Activated T-helper 1 cell treated with anti-CD3 and anti-CD28 coated beads, Interleukin-2, amount 50 U/mL, for 16 hours (primary cell): ENCODE results near the gene NLRC5.

Source experiments
- DNase-seq, 2 donors: peaks; one replicate each; pipeline ENCODE4 v3.0.0-alpha.2; 2020; ENCODE audit warnings: low read depth in 1 of 2, low spot score in 1 of 2

NLRC5 gene

DNA sequence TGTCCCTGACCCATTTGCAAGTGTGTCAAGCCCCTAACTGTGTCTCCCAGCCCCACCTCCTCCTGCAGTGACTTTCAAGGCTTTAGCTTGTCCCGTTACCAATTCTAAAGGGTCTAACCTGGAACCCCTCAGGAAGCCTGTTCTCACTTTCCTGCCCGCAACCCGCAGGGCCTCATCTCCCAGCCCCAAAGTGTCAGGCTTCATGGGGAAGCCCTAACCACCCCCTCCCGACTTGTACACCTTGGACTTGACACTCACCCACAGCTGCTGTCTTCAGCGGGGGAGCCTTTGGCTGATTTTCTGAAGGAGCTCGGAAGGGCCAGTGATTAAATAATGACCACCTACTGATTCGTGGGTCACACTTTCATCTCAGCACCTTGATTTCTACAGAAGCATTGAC lies 33.1 kb downstream of the NLRC5 start:
- no peak for DNase-seq

DNA sequence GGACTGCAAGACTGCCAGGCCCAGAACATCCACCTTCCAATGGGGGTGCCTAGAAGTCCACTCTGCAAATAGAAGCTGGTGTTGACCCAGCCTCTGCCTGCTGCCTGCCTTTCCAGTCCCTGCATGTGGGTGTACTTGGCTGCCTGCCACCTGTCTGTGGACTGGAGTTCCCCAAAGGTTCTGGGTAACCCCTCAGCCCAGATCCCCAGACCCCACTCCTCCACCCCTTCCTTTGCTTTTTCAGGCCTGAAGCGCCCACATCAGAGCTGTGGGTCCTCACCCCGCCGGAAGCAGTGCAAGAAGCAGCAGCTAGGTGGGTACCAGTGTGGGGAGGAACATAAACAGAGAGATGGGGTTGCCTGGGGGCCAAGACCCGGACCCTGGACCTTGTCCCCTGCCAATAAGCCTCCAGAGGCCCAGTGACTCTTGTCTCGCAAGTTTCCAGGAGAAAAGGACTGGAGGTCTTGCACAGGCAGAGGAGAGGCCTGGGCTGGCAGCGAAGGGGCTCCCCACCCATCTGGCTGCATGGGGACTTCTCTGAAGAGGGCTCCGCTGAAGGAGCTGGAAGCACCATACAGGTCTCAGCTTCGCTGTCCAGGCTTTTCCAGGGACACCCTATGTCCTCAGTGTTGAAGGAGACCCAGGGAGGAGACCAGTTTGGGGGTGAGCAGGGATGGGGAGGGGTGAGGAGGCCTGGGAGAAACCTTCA lies 34.3 kb downstream of the NLRC5 start:
- peak; percentile 47 to 57 for DNase-seq

DNA sequence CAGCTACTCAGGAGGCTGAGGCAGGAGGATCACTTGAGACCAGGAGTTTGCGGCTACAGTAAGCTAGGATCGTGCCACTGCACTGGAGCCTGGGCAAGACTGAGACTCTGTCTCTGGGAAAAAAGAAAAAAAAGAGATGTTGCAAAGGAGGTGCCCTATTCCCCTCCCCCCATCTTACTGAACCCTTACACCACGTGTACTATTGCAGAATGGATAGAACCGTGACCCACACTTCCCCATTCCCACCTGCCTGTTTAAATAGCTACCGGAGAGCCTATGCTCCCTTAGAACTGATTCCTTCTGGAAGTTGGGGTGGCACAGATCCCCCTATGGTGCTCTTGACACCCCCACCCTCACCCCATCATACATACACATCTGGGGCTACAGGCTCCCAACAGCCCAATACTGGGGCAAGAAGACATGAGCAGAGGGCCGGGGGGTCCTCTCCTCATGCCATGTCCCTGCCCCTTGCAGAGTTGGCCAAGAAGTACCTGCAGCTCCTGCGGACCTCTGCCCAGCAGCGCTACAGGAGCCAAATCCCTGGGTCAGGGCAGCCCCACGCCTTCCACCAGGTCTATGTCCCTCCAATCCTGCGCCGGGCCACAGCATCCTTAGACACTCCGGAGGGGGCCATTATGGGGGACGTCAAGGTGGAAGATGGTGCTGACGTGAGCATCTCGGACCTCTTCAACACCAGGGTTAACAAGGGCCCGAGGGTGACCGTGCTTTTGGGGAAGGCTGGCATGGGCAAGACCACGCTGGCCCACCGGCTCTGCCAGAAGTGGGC lies 35.7 kb downstream of the NLRC5 start:
- no peak for DNase-seq

GRCh38 chr16:57025941-57026777 lies 36.8 kb downstream of the NLRC5 start:
- DNase-seq = no peak

DNA sequence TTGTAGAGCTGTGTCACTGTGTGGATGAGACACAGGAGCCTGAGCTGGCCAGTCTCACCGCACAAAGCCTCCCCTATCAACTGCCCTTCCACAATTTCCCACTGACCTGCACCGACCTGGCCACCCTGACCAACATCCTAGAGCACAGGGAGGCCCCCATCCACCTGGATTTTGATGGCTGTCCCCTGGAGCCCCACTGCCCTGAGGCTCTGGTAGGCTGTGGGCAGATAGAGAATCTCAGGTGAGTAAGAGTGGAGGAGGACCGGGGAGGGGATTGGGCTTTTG lies 37.4 kb downstream of the NLRC5 start:
- DNase-seq = no peak

DNA sequence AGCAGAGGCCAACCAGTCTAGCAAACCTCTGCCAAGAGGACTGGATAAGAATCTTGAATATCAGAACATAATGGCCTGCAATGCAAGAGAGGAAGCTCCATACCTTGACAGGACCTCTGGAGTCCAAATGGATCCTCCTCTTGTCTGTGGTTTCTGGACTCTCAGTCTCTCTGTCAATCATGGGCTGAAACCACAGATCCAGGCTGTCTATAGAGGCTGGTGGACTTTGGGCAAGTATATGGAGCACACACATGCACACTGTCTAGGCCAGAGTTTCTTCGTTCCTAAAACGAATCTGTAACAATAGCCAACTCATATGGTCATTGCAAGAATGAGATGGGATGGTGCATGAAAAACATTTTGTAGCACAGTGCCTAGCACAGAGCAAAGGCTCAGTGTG lies 37.7 kb downstream of the NLRC5 start:
- DNase-seq = no peak

- DNase-seq = no peak
Measured at GRCh38 chr16:57028086-57028485, 38.7 kb downstream of the NLRC5 start.

DNA sequence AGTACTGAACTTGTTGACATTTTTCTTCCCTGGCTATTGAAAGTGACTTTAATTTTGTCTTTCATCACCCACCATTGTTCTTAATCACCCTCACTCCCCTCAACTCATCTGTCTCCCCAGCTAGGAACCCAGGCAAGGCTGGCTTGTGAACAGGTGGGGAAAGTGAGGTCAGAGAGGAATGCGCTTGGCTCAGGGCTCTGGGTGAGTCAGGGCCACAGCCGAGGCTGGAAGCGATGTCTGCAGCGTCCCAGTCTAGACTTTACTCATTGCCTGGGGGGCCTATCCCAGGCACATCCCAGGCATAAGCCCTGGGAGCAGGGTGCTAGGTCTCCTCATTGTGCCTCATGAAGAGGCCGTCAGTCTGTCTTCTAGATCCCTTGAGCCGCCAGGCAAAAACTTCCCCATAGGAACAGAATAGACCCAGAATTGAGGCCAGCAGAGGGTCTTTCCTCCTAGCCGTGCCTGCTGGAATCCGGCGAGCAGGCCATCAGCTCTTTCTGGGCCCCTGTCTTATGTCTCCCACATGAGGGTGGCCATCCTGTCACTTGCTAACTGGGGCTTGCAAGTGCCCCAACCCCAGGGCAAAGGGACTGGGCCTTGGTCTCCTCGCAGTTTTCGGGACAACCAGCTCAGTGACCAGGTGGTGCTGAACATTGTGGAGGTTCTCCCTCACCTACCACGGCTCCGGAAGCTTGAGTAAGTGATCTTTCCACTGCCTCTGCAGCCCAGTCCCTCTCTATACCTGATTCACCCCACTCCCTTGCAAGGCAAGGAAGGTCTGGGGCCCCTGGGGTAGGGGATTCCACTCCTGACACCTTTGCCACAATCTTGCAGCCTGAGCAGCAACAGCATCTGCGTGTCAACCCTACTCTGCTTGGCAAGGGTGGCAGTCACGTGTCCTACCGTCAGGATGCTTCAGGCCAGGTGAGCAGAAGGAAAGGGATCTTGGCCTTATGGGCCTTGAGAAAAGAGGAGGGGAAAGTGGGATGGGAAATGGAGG lies 40.1 kb downstream of the NLRC5 start:
- no peak for DNase-seq

- DNase-seq = no peak
Measured at GRCh38 chr16:57030346-57030902, 41.1 kb downstream of the NLRC5 start.

GRCh38 chr16:57031156-57031555 lies 41.8 kb downstream of the NLRC5 start:
- DNase-seq = no peak

GRCh38 chr16:57032346-57032745 lies 43.0 kb downstream of the NLRC5 start:
- DNase-seq = no peak

GRCh38 chr16:57032931-57033330 lies 43.6 kb downstream of the NLRC5 start:
- DNase-seq = no peak

GRCh38 chr16:57036315-57036714 lies 47.0 kb downstream of the NLRC5 start:
- DNase-seq = no peak

DNA sequence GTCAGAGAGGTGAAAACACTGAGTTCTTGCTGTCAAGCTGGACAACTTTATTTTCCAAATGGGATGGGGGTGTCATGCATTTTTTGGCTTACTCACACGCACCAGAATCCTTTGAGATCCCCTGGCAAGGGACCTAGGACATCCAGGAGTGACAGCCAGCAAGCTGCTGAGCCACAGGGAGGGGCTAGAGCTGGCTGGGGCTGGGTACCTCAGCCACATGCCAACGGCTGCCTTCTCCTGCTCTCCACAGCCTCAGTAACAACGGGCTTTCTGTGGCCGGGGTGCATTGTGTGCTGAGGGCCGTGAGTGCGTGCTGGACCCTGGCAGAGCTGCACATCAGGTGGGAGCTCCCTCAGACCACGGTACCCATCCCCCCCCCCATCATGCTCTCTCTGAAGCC lies 47.6 kb downstream of the NLRC5 start:
- DNase-seq = no peak

DNA sequence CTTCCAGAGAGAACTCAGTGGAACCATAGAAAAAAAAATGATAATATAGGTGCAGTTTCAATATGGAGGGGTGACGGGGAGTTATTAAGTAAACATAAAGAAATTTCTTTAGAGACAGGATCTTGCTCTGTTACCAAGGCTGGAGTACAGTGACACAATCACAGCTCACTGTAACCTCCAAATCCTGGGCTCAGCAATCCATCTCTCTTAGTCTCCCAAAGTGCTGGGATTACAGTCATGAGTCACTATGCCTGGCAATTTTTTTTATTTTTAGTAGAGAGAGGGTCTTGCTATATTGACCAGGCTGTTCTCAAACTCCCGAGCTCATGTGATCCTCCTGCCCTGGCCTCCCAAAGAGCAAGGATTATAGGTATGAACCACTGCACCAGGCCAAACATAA lies 48.8 kb downstream of the NLRC5 start:
- DNase-seq = no peak

DNA sequence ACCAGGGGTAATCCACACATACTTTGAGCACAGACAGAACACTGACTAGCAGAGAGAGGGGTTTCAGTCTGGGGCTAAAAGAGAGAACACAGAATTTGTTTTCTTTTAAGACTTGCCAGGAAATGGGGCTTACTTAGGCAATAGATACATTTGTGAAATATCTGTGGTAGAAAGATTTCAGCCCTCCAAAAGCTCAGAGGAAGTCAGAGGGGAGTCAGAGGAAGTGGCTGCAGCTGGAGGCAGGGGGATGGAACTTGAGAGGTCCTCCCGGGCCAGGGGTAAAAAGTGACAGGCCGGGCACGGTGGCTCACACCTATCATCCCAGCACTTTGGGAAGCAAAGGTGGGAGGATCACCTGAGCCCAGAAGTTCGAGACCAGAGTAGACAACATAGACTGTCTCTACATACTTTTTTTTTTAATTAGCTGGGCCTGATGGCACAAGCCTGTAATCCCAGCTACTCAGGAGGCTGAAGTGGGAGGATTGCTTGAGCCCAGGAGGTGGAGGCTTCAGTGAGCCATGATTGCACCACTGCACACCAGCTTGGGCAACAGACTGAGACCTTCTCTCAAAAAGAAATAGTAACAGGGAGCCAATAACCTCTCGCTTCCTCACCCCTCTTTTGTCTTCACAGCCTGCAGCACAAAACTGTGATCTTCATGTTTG lies 49.9 kb downstream of the NLRC5 start:
- DNase-seq = no peak

DNA sequence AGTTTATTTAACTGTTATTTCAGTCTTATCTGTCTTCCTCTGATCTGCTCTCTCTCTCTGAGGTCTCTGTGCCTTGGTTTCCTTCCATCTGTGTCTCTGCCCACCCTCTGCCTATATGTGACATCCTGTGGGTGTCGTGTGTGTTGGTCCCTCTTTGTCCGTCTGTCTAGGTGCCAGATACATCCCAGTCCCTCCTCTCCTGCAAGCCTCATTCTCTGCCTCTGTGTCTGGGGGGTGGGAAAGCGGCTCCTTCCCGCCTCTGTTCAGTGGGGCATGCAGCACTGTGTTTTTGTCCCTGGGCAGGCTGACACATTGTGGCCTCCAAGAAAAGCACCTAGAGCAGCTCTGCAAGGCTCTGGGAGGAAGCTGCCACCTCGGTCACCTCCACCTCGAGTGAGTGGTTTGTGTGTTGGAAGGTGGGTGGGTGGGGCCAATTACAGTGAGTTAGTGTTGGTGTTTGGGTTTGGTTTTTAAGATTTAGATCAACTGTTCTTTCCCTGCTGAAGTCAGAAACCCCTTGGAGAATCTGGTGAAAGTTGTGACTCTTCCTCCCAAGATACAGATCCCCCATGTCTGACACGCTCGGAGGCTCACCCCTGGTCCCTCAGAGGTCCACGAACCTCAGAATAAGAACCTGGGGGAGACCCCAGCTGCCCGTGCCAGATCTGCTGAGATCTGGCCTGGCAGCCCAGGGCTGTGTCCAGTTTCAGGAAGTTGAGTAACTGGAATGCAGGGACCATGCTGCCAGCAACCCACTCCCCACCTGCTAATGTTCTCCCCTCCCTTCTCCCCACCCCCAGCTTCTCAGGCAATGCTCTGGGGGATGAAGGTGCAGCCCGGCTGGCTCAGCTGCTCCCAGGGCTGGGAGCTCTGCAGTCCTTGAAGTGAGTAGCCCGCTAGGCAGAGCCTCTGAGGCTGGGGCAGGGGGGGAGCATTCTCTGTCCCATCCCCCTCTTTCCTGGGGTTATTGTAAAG lies 52.1 kb downstream of the NLRC5 start:
- peak; percentile 70 to 76 for DNase-seq

GRCh38 chr16:57042157-57043111 lies 53.1 kb downstream of the NLRC5 start:
- DNase-seq = peak; percentile 41 to 73
